Liver (tissue), 9 donors: ENCODE measurements around the gene LSM12. TPM values are rescaled to one million over a fixed set of nuclear protein-coding genes. Genes with fewer than 3 reads are reported as not detected.

Source experiments
- DNase-seq: peaks from one replicate; pipeline ENCODE4 v3.0.0-alpha.2; 2017; ENCODE audit warnings: low spot score
- H3K27ac ChIP-seq, 2 donors: one replicate each; pipeline ENCODE4 v1.7.0; 2013; ENCODE audit warnings: inconsistent platforms in 2 of 2, low read length in 2 of 2, control low read depth in 1 of 2, low read depth in 1 of 2, mild to moderate bottlenecking in 1 of 2
- H3K27me3 ChIP-seq, 4 donors: one replicate each; pipeline versions ENCODE4 v1.6.1 to v1.7.0; 2013; ENCODE audit warnings: low read length in 3 of 4, inconsistent platforms in 1 of 4, mild to moderate bottlenecking in 1 of 4, moderate library complexity in 1 of 4; ENCODE audit not compliant: control insufficient read depth in 4 of 4, insufficient read depth in 4 of 4
- H3K36me3 ChIP-seq, 4 donors: one replicate each; pipeline versions ENCODE4 v1.6.1 to v1.7.0; 2013; ENCODE audit warnings: low read length in 3 of 4, mild to moderate bottlenecking in 3 of 4, low read depth in 1 of 4, moderate library complexity in 1 of 4; ENCODE audit not compliant: control insufficient read depth in 4 of 4, insufficient read depth in 3 of 4
- H3K4me1 ChIP-seq, 4 donors: one replicate each; pipeline versions ENCODE4 v1.6.1 to v1.7.0; 2013; ENCODE audit warnings: low read length in 3 of 4, mild to moderate bottlenecking in 3 of 4, moderate library complexity in 1 of 4; ENCODE audit not compliant: control insufficient read depth in 4 of 4, insufficient read depth in 4 of 4
- H3K4me3 ChIP-seq, 3 donors: one replicate each; pipeline versions ENCODE4 v1.6.1 to v1.7.0; 2013; ENCODE audit warnings: low read length in 3 of 3, control low read depth in 1 of 3, low read depth in 1 of 3, mild to moderate bottlenecking in 1 of 3
- H3K9ac ChIP-seq, 2 donors: one replicate each; pipeline ENCODE4 v1.7.0; 2013; ENCODE audit warnings: low read length in 2 of 2, mild to moderate bottlenecking in 2 of 2, moderate library complexity in 2 of 2, control low read depth in 1 of 2, low read depth in 1 of 2
- H3K9me3 ChIP-seq, 4 donors: one replicate each; pipeline versions ENCODE4 v1.6.1 to v1.7.0; 2013; ENCODE audit warnings: low read length in 3 of 4; ENCODE audit not compliant: control insufficient read depth in 4 of 4
- ATF3 ChIP-seq: IDR thresholded peaks from 2 replicates; pipeline ENCODE4 v1.6.1; 2016; ENCODE audit warnings: antibody characterized with exemption
- FOXA1 ChIP-seq: IDR thresholded peaks from 2 replicates; pipeline ENCODE4 v1.6.1; 2016; ENCODE audit warnings: antibody characterized with exemption
- FOXA2 ChIP-seq: IDR thresholded peaks from 2 replicates; pipeline ENCODE4 v1.6.1; 2016; ENCODE audit warnings: antibody characterized with exemption
- HNF4A ChIP-seq, 2 donors: conservative IDR thresholded peaks; 2 replicates each; pipeline ENCODE4 v1.6.1; 2016; ENCODE audit warnings: antibody characterized with exemption in 2 of 2, mild to moderate bottlenecking in 2 of 2
- HNF4G ChIP-seq: IDR thresholded peaks from 2 replicates; pipeline ENCODE4 v1.6.1; 2016; ENCODE audit warnings: antibody characterized with exemption
- JUND ChIP-seq, 2 donors: IDR thresholded peaks; 2 replicates each; pipeline ENCODE4 v1.6.1; 2016; ENCODE audit warnings: antibody characterized with exemption in 2 of 2
- NR2F2 ChIP-seq: IDR thresholded peaks from 2 replicates; pipeline ENCODE4 v1.6.1; 2016; ENCODE audit warnings: antibody characterized with exemption
- RAD21 ChIP-seq, 2 donors: IDR thresholded peaks; 2 replicates each; pipeline ENCODE4 v1.6.1; 2016; ENCODE audit warnings: antibody characterized with exemption in 2 of 2, mild to moderate bottlenecking in 2 of 2
- SP1 ChIP-seq: IDR thresholded peaks from 2 replicates; pipeline ENCODE4 v1.6.1; 2018; ENCODE audit warnings: antibody characterized with exemption, mild to moderate bottlenecking
- YY1 ChIP-seq: IDR thresholded peaks from 2 replicates; pipeline ENCODE4 v1.6.1; 2016; ENCODE audit warnings: antibody characterized with exemption, mild to moderate bottlenecking
- WGBS: extraction: QIAGEN DNeasy Blood & Tissue Kit; methylation state at CpG from one replicate; pipeline ENCODE4 v1.1.7; 2013; 5-methylcytosine and 5-hydroxymethylcytosine counted together
- polyA plus RNA-seq, 2 donors: library from polyadenylated mRNA; stranded (reverse) in 1 of 2; unstranded in 1 of 2; fragments of 200-250 nt in 1 of 2; fragments of >200 nt in 1 of 2; fragmentation: Nextera tagmentation in 1 of 2; extraction: Ambion mirVana in 1 of 2; gene quantifications; one replicate each; pipeline versions ENCODE4 v1.2.1 to v1.2.3, GENCODE V29; 2013 to 2015
- total RNA-seq, 2 donors: library from RNA; depleted of rRNA; stranded (reverse); fragments of >200 nt; gene quantifications; one replicate each; pipeline ENCODE4 v1.2.3, GENCODE V29; 2014
- TF ChIP-seq, protein P1 (sequence below): IDR thresholded peaks from 2 replicates; pipeline ENCODE4 v1.6.1; 2016; ENCODE audit warnings: antibody characterized with exemption
- TF ChIP-seq, protein P2 (sequence below): IDR thresholded peaks from 2 replicates; pipeline ENCODE4 v1.6.1; 2016; ENCODE audit warnings: antibody characterized with exemption
- donor health status: healthy.
- donor health status: healthy.
- donor health status: healthy.
- donor health status: healthy.
- donor health status: healthy.

The LSM12 gene
- total and polyA plus RNA-seq, 4 donors: 12.1 to 31.9 (median 15.1) TPM

DNA sequence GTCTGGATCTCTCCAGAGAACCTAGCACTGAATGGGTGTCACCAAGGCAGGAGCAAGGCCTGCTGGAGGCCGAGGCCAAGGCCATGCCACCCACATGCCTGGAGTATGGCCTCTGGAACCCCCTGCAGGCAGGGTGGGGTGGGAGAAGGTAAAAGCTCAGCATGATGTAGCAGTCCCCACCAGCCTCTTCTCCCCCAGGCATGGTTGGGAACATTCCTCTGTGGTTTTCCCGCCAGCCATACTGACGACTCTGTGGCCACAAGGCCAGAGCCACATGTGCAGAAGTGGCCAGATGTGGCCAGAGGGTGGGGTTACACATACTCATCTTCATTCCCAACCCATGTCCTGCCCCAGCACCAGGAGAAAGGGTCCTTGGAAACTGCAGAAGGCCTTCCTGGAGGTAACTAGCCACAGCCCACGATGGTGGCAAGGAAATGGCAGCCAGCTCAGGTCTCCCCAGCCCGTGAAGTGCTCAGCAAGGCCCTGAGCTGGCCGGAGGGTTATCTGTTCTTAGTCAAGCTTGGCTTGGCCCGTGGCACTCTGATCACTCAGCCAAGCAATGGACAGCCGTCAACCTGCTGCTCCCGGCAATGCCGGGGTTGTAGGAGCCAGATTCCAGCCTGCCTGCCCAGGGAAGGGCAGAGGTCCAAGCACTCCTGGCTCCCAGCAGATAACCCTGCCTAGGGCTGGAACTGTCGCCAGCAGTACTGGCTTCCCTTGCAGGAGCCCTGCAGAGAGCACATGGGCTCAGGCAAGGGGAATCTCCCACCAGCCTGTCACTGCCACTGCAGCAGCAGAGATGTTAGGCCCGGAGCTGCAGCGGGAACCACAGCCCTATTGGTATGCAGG, 30.9 kb upstream of the LSM12 start (continued):
- TF ChIP-seq ATF3 (no peak), FOXA1 (no peak)

GRCh38 chr17:44095647-44096496, 29.4 kb upstream of the LSM12 start:
- peak overlapping the region; percentile 61 to 76 for H3K27ac ChIP-seq
- peak; percentile 61 for DNase-seq
- peak; percentile 35 for TF ChIP-seq SP1
- no peak for TF ChIP-seq JUND (IDR thresholded peaks at IDR 0.05)
- peak; percentile 65 for TF ChIP-seq NR2F2
- TF ChIP-seq RAD21 (IDR thresholded peaks at IDR 0.05): peak; percentile 20 to 51
- TF ChIP-seq, protein P1, sequence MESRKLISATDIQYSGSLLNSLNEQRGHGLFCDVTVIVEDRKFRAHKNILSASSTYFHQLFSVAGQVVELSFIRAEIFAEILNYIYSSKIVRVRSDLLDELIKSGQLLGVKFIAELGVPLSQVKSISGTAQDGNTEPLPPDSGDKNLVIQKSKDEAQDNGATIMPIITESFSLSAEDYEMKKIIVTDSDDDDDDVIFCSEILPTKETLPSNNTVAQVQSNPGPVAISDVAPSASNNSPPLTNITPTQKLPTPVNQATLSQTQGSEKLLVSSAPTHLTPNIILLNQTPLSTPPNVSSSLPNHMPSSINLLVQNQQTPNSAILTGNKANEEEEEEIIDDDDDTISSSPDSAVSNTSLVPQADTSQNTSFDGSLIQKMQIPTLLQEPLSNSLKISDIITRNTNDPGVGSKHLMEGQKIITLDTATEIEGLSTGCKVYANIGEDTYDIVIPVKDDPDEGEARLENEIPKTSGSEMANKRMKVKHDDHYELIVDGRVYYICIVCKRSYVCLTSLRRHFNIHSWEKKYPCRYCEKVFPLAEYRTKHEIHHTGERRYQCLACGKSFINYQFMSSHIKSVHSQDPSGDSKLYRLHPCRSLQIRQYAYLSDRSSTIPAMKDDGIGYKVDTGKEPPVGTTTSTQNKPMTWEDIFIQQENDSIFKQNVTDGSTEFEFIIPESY: no peak
- TF ChIP-seq YY1: no peak
- no peaks in the 10 kb centered on the region for H3K9me3 ChIP-seq
- H3K4me1 ChIP-seq: peaks cover 14 to 41% (median 26%) of the 10 kb centered on the region in 4 donors
- 63% methylated on average over 12 of the region's 12 CpGs for WGBS
- peak overlapping the region in 1 of 2 donors; percentile 4 for H3K9ac ChIP-seq
- H3K27me3 ChIP-seq: no peaks in the 10 kb centered on the region
- peaks cover 8 to 20% (median 16%) of the 10 kb centered on the region in 4 donors for H3K36me3 ChIP-seq
- no peak overlapping the region for H3K4me3 ChIP-seq

- H3K9ac ChIP-seq: no peak overlapping the region
- H3K4me3 ChIP-seq: no peak overlapping the region
- H3K36me3 ChIP-seq: peaks cover 8 to 21% (median 17%) of the 10 kb centered on the region in 4 donors
- peak; percentile 47 for DNase-seq
- H3K27ac ChIP-seq: peak overlapping the region; percentile 36 to 76
- TF ChIP-seq RAD21 (IDR thresholded peaks at IDR 0.05) (no peak), NR2F2 (no peak), FOXA1 (no peak), HNF4G (no peak), YY1 (no peak), FOXA2 (no peak), SP1 (no peak), HNF4A (conservative IDR thresholded peaks at IDR 0.05) (no peak)
- TF ChIP-seq, protein P2, sequence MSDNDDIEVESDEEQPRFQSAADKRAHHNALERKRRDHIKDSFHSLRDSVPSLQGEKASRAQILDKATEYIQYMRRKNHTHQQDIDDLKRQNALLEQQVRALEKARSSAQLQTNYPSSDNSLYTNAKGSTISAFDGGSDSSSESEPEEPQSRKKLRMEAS: no peak
- TF ChIP-seq, protein P1: no peak
- H3K4me1 ChIP-seq: peaks cover 14 to 41% (median 26%) of the 10 kb centered on the region in 4 donors
- no peaks in the 10 kb centered on the region for H3K9me3 ChIP-seq
- H3K27me3 ChIP-seq: no peaks in the 10 kb centered on the region
- WGBS: 45% methylated on average over 2 of the region's 2 CpGs
These were observed 28.8 kb upstream of the LSM12 start for GRCh38 chr17:44095388-44095646.
